ENCODE results near the gene ACTG1.

The ACTG1 gene

GRCh38 chr17:81516439-81516838 is 3.8 kb upstream of the ACTG1 start:
- no peak for DNase-seq (ENCODE audit: low read depth in 2 of 2)
- TF ChIP-seq, protein P1, sequence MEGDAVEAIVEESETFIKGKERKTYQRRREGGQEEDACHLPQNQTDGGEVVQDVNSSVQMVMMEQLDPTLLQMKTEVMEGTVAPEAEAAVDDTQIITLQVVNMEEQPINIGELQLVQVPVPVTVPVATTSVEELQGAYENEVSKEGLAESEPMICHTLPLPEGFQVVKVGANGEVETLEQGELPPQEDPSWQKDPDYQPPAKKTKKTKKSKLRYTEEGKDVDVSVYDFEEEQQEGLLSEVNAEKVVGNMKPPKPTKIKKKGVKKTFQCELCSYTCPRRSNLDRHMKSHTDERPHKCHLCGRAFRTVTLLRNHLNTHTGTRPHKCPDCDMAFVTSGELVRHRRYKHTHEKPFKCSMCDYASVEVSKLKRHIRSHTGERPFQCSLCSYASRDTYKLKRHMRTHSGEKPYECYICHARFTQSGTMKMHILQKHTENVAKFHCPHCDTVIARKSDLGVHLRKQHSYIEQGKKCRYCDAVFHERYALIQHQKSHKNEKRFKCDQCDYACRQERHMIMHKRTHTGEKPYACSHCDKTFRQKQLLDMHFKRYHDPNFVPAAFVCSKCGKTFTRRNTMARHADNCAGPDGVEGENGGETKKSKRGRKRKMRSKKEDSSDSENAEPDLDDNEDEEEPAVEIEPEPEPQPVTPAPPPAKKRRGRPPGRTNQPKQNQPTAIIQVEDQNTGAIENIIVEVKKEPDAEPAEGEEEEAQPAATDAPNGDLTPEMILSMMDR (IDR thresholded peaks at IDR 0.05; ENCODE audit: low read depth, low read length): no peak
- H3K4me3 ChIP-seq (replicated peaks in 1 of 2; ENCODE audit: low read depth in 2 of 2, low read length in 2 of 2): peak overlapping the region; percentile 11 to 81

GRCh38 chr17:81515530-81516041 is 3.0 kb upstream of the ACTG1 start:
- peak overlapping the region; percentile 69 to 81 for H3K4me3 ChIP-seq (replicated peaks in 1 of 2; ENCODE audit: low read depth in 2 of 2, low read length in 2 of 2)
- TF ChIP-seq, protein P1 (IDR thresholded peaks at IDR 0.05; ENCODE audit: low read depth, low read length): no peak
- DNase-seq (ENCODE audit: low read depth in 2 of 2): no peak

GRCh38 chr17:81514739-81515529 is 2.3 kb upstream of the ACTG1 start:
- peak overlapping the region; percentile 69 to 81 for H3K4me3 ChIP-seq (replicated peaks in 1 of 2; ENCODE audit: low read depth in 2 of 2, low read length in 2 of 2)
- DNase-seq (ENCODE audit: low read depth in 2 of 2): peak; percentile 86 to 88
- TF ChIP-seq, protein P1 (IDR thresholded peaks at IDR 0.05; ENCODE audit: low read depth, low read length): no peak

GRCh38 chr17:81514489-81514738 is 1.8 kb upstream of the ACTG1 start:
- TF ChIP-seq, protein P1 (IDR thresholded peaks at IDR 0.05; ENCODE audit: low read depth, low read length): no peak
- H3K4me3 ChIP-seq (replicated peaks in 1 of 2; ENCODE audit: low read depth in 2 of 2, low read length in 2 of 2): peak overlapping the region; percentile 45 to 58
- no peak for DNase-seq (ENCODE audit: low read depth in 2 of 2)

DNA sequence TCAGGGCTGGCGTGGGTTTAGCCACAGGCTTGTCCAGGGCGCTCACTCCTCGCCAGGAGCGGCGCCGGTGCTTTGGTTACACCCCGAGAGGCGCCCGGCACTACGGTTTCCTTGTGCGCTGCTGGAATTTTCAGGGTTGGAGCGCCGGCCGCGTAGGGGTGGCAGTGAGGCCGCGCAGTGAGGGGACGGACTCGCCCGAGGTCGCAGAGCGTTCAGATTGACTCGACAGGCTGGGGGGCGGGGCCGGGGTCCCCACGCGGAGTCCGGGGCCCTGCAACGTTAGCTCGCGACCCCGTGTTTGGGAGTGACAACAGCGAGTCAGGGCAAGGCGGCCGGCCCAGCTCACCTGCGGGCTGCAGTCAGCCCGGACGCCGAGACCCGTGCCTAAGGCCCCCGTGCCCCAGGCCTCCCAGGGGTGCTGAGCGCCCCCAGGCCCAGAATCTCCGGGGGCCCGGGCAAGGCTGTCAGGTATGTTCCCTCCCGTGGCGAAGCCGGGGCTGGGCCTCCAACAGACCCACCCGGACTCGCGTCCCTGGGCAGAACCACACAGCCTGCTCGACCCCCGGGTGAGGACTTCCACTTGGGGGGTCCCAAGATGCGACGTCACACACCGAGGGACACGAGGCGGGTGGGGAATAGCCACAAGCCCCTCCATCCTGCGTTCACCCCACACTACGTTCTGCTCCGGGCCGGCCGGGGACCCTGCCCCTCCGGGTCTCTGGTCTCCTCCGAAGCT is 1.3 kb upstream of the ACTG1 start:
- H3K4me3 ChIP-seq (replicated peaks in 1 of 2; ENCODE audit: low read depth in 2 of 2, low read length in 2 of 2): peak overlapping the region; percentile 45 to 58
- TF ChIP-seq, protein P1 (IDR thresholded peaks at IDR 0.05; ENCODE audit: low read depth, low read length): no peak
- peak; percentile 78 to 83 for DNase-seq (ENCODE audit: low read depth in 2 of 2)

DNA sequence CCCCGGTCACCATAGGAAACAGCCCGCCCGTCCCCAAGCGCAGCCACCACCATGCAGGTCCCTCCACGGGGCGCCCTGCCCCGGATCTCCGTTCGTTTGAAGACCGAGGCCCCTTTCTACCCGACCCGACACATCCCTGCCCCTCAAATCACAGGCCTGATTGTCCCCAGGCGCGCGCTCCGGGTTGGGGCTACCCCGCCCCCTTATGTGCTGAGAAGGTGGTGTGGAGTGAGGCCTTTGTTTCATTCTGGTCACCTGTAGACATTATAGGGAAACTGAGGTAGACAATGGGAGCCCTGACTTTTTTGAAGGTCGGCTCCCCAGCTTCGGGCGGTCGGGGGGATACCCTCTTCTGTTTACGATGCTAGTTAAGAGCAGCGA is 763 bp upstream of the ACTG1 start:
- TF ChIP-seq, protein P1 (IDR thresholded peaks at IDR 0.05; ENCODE audit: low read depth, low read length): no peak
- DNase-seq (ENCODE audit: low read depth in 2 of 2): peak; percentile 63 to 69
- H3K4me3 ChIP-seq (replicated peaks in 1 of 2; ENCODE audit: low read depth in 2 of 2, low read length in 2 of 2): peak overlapping the region; percentile 45 to 58

Data from cardiac fibroblast (primary cell).